Spinal cord (tissue), 10 donors: ENCODE measurements around the gene RNF13. TPM values are rescaled to one million over a fixed set of nuclear protein-coding genes. Genes with fewer than 3 reads are reported as not detected.

Experiments used
- DNase-seq, 6 donors: peaks; one replicate each; pipeline versions ENCODE4 v3.0.0 to v3.0.0-alpha.2; 2013 to 2015; ENCODE audit warnings: low spot score in 6 of 6, low read depth in 4 of 6
- H3K27ac ChIP-seq: one replicate; pipeline ENCODE4 v1.5.1; 2013; ENCODE audit warnings: low read depth, low read length, control low read depth
- H3K27me3 ChIP-seq: one replicate; pipeline ENCODE4 v1.6.1; 2013; ENCODE audit warnings: low read length; ENCODE audit not compliant: control insufficient read depth, insufficient read depth
- H3K36me3 ChIP-seq: one replicate; pipeline ENCODE4 v1.6.1; 2013; ENCODE audit warnings: low read length; ENCODE audit not compliant: control insufficient read depth, insufficient read depth
- H3K4me1 ChIP-seq: one replicate; pipeline ENCODE4 v1.6.1; 2013; ENCODE audit warnings: low read length; ENCODE audit not compliant: control insufficient read depth, insufficient read depth
- H3K4me3 ChIP-seq: one replicate; pipeline ENCODE4 v1.5.1; 2013; ENCODE audit warnings: low read depth, low read length, control low read depth
- H3K9me3 ChIP-seq: one replicate; pipeline ENCODE4 v1.6.1; 2013; ENCODE audit warnings: low read length; ENCODE audit not compliant: control insufficient read depth, insufficient read depth
- WGBS: methylation state at CpG from one replicate; pipeline ENCODE4 v1.1.5; 2013; ENCODE audit warnings: missing lambda C conversion rate; ENCODE audit not compliant: insufficient coverage; 5-methylcytosine and 5-hydroxymethylcytosine counted together
- polyA plus RNA-seq, 2 donors: library from polyadenylated mRNA; unstranded; fragments of 120-200 nt; gene quantifications; one replicate each; pipeline ENCODE4 v1.2.1, GENCODE V29; 2013; ENCODE audit not compliant: insufficient read length in 2 of 2
- total RNA-seq, 2 donors: library from RNA; depleted of rRNA in 1 of 2; stranded (reverse); fragments of 120-200 nt in 1 of 2; fragments of >200 nt in 1 of 2; gene quantifications; one replicate each; pipeline versions ENCODE4 v1.2.3 to v1.2.4, GENCODE V29; 2013 to 2014
- donor health status: healthy.

Gene RNF13
- total and polyA plus RNA-seq, 4 donors: 95.0 to 260 (median 116) TPM

- no peaks in the 10 kb centered on the region for H3K27me3 ChIP-seq
- H3K27ac ChIP-seq: no peak within 1 kb of the TSS
- peak in 1 of 6 donors; percentile 7 for DNase-seq
- no peaks in the 10 kb centered on the region for H3K4me1 ChIP-seq
- H3K9me3 ChIP-seq: no peaks in the 10 kb centered on the region
- H3K36me3 ChIP-seq: no peaks in the 10 kb centered on the region
- no CpG with 5 or more reads among the region's 4 CpGs for WGBS
- no peak within 1 kb of the TSS for H3K4me3 ChIP-seq
Measured at GRCh38 chr3:149792452-149793270, 20.4 kb upstream of the RNF13 start, which contains the start of gene ANKUB1. ANKUB1 (minus strand) TSS chr3:149792554; CDS start chr3:149792366, 188 bp downstream.

GRCh38 chr3:149796026-149796425 is 17.0 kb upstream of the RNF13 start:
- H3K4me1 ChIP-seq: no peaks in the 10 kb centered on the region
- no peak for DNase-seq
- no peaks in the 10 kb centered on the region for H3K9me3 ChIP-seq
- H3K27ac ChIP-seq: no peak overlapping the region
- no CpG with 5 or more reads among the region's 1 CpG for WGBS
- H3K27me3 ChIP-seq: no peaks in the 10 kb centered on the region
- no peaks in the 10 kb centered on the region for H3K36me3 ChIP-seq
- H3K4me3 ChIP-seq: no peak overlapping the region

GRCh38 chr3:149800693-149801092 is 12.3 kb upstream of the RNF13 start:
- Histone ChIP-seq H3K9me3 (no peaks in the 10 kb centered on the region), H3K4me1 (no peaks in the 10 kb centered on the region), H3K27ac (no peak overlapping the region), H3K4me3 (no peak overlapping the region), H3K27me3 (no peaks in the 10 kb centered on the region), H3K36me3 (no peaks in the 10 kb centered on the region)
- no peak for DNase-seq
- 96% methylated on average over 4 of the region's 8 CpGs for WGBS

DNA sequence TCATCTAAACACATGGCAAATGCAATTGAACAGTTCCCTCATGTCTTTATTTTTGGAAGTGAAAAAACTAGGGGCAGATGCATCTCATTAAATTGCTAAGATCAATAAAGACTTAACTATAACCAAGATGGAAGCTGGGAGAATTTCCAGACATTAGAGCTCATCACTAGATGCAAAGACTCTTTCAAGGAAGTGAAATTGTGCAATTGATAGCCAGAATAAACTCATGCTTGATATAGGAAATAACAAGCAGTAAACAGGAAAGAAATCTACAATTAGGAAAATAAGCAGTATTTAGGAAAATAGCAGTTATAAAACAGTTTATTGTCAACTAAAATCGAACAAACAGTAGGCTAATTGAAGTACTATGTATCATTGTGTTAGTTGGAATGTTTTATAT is 11.8 kb upstream of the RNF13 start:
- Histone ChIP-seq H3K4me3 (no peak overlapping the region), H3K36me3 (no peaks in the 10 kb centered on the region), H3K27me3 (no peaks in the 10 kb centered on the region), H3K9me3 (no peaks in the 10 kb centered on the region), H3K27ac (no peak overlapping the region), H3K4me1 (no peaks in the 10 kb centered on the region)
- no peak for DNase-seq
- WGBS: no CpG with 5 or more reads among the region's 1 CpG

- WGBS: no CpG with 5 or more reads among the region's 5 CpGs
- Histone ChIP-seq H3K4me1 (no peaks in the 10 kb centered on the region), H3K4me3 (no peak overlapping the region), H3K27me3 (no peaks in the 10 kb centered on the region), H3K9me3 (no peaks in the 10 kb centered on the region), H3K36me3 (no peaks in the 10 kb centered on the region), H3K27ac (no peak overlapping the region)
- DNase-seq: no peak
Measured at GRCh38 chr3:149801639-149802038, 11.4 kb upstream of the RNF13 start.

GRCh38 chr3:149806171-149806778 is 6.7 kb upstream of the RNF13 start:
- H3K27ac ChIP-seq: no peak overlapping the region
- no CpG with 5 or more reads among the region's 2 CpGs for WGBS
- H3K4me3 ChIP-seq: no peak overlapping the region
- no peaks in the 10 kb centered on the region for H3K9me3 ChIP-seq
- DNase-seq: no peak
- no peaks in the 10 kb centered on the region for H3K36me3 ChIP-seq
- no peaks in the 10 kb centered on the region for H3K27me3 ChIP-seq
- H3K4me1 ChIP-seq: no peaks in the 10 kb centered on the region

DNA sequence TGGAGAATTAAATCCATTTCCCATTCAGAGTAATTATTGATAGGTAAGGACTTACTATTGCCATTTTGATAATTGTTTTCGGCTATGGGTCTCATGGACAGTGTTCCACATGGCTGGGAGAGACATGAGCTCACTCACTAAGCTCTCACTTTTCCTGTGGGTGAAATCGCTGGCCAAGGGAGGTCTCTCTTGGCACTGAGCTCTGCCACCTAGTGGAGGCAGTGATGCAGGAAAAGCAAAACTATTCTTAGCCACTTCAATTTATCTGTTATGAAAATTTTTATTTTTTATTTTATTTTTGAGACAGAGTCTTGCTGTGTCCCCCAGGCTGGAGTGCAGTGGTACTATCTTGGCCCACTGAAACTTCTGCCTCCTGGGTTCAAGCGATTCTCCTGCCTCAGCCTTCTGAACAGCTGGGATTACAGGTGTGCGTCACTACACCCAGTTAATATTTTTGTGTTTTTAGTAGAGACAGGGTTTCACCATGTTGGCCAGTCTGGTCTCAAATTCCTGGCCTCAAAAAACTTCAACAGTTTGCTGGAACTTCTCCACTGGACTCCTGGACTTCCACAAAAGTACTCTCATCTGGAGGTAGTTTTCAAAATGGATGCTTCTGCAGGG is 4.7 kb upstream of the RNF13 start:
- Histone ChIP-seq H3K9me3 (no peaks in the 10 kb centered on the region), H3K27me3 (no peaks in the 10 kb centered on the region), H3K4me1 (peaks cover 6% of the 10 kb centered on the region), H3K4me3 (no peak overlapping the region), H3K27ac (no peak overlapping the region), H3K36me3 (no peaks in the 10 kb centered on the region)
- peak in 5 of 6 donors; percentile 15 to 85 (median 48) for DNase-seq
- 0% methylated on average over 1 of the region's 4 CpGs for WGBS

DNA sequence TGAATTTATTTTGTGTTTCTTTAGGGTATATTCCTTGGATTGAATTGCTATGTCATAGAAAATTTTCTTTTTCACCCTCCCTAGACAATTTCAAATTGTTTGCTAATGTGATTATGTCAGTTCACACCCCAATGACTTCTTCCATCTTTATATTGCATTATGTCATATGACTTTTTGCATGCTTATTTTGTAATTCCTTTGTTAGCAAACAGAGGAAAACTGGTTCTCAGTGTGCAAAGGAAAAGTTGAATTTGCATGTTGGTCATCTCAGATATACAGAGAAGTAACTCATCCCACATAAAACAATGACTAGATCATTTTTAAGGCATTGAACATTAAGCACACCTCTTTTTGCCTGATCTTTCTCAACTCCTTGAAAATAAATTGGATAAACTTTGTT is 3.3 kb upstream of the RNF13 start:
- Histone ChIP-seq H3K27me3 (no peaks in the 10 kb centered on the region), H3K9me3 (no peaks in the 10 kb centered on the region), H3K4me3 (no peak overlapping the region), H3K4me1 (peaks cover 6% of the 10 kb centered on the region), H3K27ac (no peak overlapping the region), H3K36me3 (no peaks in the 10 kb centered on the region)
- DNase-seq: no peak

- Histone ChIP-seq H3K36me3 (no peaks in the 10 kb centered on the region), H3K27ac (no peak overlapping the region), H3K9me3 (no peaks in the 10 kb centered on the region), H3K27me3 (no peaks in the 10 kb centered on the region), H3K4me1 (peaks cover 8% of the 10 kb centered on the region), H3K4me3 (no peak overlapping the region)
- 87% methylated on average over 2 of the region's 2 CpGs for WGBS
- no peak for DNase-seq
Measured at GRCh38 chr3:149810846-149811245, 2.2 kb upstream of the RNF13 start.
